ENCODE results near the gene MEGF9.
A peak's percentile ranks its signal among the peaks of the same experiment; 100 is the strongest.
"Not testable (repeated sequence)": the region's sequence is repeated elsewhere in the genome, so short reads cannot be mapped to it uniquely, and the experiment has no call there.

Gene MEGF9

GRCh38 chr9:120714088-120714845 is at the start of gene MEGF9:
MEGF9 (minus strand) TSS chr9:120714470; CDS start chr9:120714358, 112 bp downstream.
- DNase-seq: peak; percentile 69

GRCh38 chr9:120761006-120761405 is 46.7 kb upstream of the MEGF9 start:
- no peak for DNase-seq

- DNase-seq: no peak
Measured at GRCh38 chr9:120759755-120760400, 45.6 kb upstream of the MEGF9 start.

- no peak for DNase-seq
Measured at GRCh38 chr9:120758544-120758943, 44.3 kb upstream of the MEGF9 start.

- no peak for DNase-seq
Measured at GRCh38 chr9:120757026-120757913, 43.0 kb upstream of the MEGF9 start.

- no peak for DNase-seq
Measured at GRCh38 chr9:120756531-120756930, 42.3 kb upstream of the MEGF9 start.

GRCh38 chr9:120755810-120756434 is 41.7 kb upstream of the MEGF9 start:
- no peak for DNase-seq

- DNase-seq: no peak
Measured at GRCh38 chr9:120755044-120755443, 40.8 kb upstream of the MEGF9 start.

- no peak for DNase-seq
Measured at GRCh38 chr9:120750421-120750820, 36.2 kb upstream of the MEGF9 start.

GRCh38 chr9:120746366-120746765 is 32.1 kb upstream of the MEGF9 start:
- DNase-seq: not testable (repeated sequence)

- DNase-seq: no peak
Measured at GRCh38 chr9:120745278-120745677, 31.0 kb upstream of the MEGF9 start.

- DNase-seq: peak; percentile 6
Measured at GRCh38 chr9:120742951-120743416, 28.7 kb upstream of the MEGF9 start.

GRCh38 chr9:120741701-120742100 is 27.4 kb upstream of the MEGF9 start:
- DNase-seq: no peak

- DNase-seq: no peak
Measured at GRCh38 chr9:120741191-120741590, 26.9 kb upstream of the MEGF9 start.

- no peak for DNase-seq
Measured at GRCh38 chr9:120740132-120740531, 25.9 kb upstream of the MEGF9 start.

- DNase-seq: no peak
Measured at GRCh38 chr9:120737416-120738165, 23.3 kb upstream of the MEGF9 start.

- no peak for DNase-seq
Measured at GRCh38 chr9:120736881-120737280, 22.6 kb upstream of the MEGF9 start.

GRCh38 chr9:120735415-120736126 is 21.3 kb upstream of the MEGF9 start:
- DNase-seq: no peak

- no peak for DNase-seq
Measured at GRCh38 chr9:120734607-120735410, 20.5 kb upstream of the MEGF9 start.

GRCh38 chr9:120733190-120733589 is 18.9 kb upstream of the MEGF9 start:
- DNase-seq: no peak

All from NCI-H524 treated with DMSO at 0.1 percent for 48 hours (cell line).